SK-N-DZ (cell line): ENCODE data around the gene HOXD10.

Experiments used
- DNase-seq: peaks from one replicate; pipeline ENCODE4 v3.0.0-alpha.2; 2015; ENCODE audit warnings: low spot score
- small RNA-seq, 2 experiments: library from RNA; depleted of rRNA; stranded (forward); fragments of <200 nt; gene quantifications; one replicate each; pipeline ENCODE3, GENCODE V24; 2014

The HOXD10 gene

GRCh38 chr2:176162911-176163671 is 46.5 kb downstream of the HOXD10 start:
- no peak for DNase-seq

- no peak for DNase-seq
Measured at GRCh38 chr2:176163672-176164056, 47.1 kb downstream of the HOXD10 start.

DNA sequence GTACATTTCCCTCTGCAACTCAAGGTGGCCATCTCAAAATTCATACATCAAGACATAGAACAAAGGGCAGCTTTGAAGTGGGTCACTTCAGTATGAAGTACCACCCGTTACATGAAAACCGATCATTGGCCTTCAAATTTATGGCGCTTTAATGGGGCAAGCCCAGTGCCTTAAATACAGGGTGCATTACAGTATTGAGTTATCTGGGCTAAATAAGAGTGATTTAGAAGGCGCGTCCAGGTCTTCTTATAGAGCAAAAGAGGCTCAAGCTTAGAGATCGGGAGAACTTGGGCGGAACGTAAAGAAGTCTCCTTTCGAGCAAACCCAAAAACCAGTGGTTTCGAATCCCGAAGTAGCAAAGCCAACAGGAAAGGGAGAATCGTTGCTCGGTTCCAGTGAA is 47.6 kb downstream of the HOXD10 start:
- DNase-seq, result no peak

DNA sequence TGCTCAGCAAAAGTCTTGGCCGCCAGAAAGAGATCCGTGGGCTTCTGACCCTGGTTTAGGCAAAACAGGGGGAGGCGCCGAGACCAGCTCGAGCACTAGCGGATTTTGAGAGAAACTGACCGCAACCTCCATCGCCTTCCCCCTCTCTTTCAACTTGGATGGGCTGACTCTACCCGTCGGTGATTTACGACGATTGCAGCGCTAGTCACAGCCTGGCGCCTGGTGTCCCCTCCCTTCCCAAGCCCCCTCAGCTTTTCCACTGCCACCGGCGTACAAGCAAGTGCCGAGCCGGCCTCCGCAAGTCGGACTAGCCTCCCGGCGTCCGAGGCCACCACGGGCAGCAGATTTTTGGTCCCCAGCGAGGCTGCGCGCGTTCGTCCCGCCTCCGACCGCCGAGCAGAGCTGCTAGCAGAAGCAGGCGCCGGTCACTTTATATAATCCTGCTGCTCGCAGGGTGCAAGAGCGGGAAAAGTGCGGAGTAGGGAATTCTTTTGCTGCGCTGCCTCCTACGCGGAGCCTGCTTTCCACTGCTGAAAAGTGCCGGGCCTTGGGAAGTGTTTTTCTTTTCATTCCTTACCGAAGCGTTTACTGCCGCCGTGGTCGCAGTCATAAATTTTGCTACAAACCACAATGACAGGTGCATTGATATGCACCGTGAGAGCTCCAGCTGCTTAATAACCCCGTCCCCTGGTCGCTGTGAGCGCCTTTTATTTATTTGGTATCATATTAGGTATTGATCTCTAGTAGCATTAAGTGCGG is 48.2 kb downstream of the HOXD10 start:
- DNase-seq, result no peak

GRCh38 chr2:176165370-176166050 is 48.9 kb downstream of the HOXD10 start:
- no peak for DNase-seq

DNA sequence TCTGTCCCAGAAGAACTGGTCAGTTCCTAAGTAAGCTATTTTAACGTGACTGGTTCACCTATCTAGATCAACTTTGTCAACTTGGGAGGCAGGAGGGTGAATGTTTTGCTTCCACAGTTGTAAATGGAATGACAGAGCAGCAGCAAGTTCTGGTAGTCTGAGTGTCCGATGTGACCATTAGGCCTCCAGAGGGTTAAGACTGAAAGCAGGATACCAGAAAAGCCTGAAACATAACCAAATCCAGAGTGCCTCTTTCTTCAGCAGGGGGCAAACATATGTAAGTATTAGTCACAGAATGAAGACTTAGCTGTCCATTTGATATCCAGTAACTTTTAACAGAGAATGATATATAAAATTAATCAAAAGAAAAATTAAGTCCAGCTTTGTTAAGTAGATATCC is 49.7 kb downstream of the HOXD10 start:
- DNase-seq, result no peak

GRCh38 chr2:176167398-176167797 is 50.8 kb downstream of the HOXD10 start:
- no peak for DNase-seq

DNA sequence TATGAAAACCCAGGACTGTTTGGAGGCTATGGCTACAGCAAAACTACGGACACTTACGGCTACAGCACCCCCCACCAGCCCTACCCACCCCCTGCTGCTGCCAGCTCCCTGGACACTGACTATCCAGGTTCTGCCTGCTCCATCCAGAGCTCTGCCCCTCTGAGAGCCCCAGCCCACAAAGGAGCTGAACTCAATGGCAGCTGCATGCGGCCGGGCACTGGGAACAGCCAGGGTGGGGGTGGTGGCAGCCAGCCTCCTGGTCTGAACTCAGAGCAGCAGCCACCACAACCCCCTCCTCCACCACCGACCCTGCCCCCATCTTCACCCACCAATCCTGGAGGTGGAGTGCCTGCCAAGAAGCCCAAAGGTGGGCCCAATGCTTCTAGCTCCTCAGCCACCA is 52.6 kb downstream of the HOXD10 start:
- DNase-seq, result no peak

Small RNAs within 50 kb of the gene (small RNA-seq; reads per million reads assigned to genes)
- 979 to 13,056 reads per million in 2 experiments for gene MIR10B
